GM18511 (cell line): Measurements from ENCODE around the gene OGN.

Source experiments
- ATAC-seq: cut with Tn5 transposase; IDR thresholded peaks from one replicate; pipeline ENCODE4 v1.9.1; 2021; ENCODE audit warnings: mild to moderate bottlenecking, moderate library complexity; ENCODE audit not compliant: unreplicated experiment

OGN gene

DNA sequence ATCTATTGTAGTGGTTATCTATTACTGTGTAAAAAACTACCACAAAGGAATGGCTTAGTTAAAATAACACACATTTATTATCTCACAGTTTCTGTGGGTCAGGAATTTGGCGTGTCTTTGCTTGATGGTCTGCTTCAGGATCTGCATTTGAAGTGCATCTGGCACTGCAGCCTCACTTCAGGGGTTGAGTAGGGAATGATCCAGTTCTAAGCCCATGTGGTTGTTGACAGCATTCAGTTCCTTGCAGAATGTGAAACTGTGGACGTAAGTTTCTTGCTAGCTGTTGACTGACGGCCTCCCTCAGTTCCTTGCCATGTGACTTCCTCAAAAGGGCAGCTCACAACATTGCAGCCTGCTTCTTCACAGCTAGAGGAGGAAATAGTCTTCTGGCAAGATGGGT lies 2.1 kb upstream of the OGN start:
- peak; percentile 73 for ATAC-seq

GRCh38 chr9:92405818-92406217 lies 1.4 kb upstream of the OGN start:
- no peak for ATAC-seq

- no peak for ATAC-seq
Observed at GRCh38 chr9:92402826-92403745, 1.3 kb downstream of the OGN start.

- no peak for ATAC-seq
Observed at GRCh38 chr9:92402360-92402759, 2.0 kb downstream of the OGN start.

DNA sequence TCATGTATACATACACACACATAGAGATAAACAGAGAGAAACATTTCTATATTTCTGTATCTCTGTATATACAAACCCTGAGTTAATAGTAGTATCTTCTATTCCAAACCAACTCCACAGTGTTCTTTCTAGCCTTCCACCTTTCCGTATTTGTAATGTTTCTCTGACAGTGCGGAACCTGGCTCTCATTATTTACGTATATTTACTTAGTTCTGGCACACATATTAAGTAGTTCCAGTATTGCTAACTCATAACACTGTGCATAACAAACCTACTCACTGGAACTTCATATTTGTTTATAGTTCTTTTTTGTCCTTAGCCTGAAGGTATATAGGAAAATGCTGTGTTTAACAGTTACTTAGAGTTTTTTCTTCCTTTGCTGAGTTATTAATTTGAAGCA lies 6.5 kb downstream of the OGN start:
- no peak for ATAC-seq

- ATAC-seq = no peak
Observed at GRCh38 chr9:92395617-92396016, 8.8 kb downstream of the OGN start.

DNA sequence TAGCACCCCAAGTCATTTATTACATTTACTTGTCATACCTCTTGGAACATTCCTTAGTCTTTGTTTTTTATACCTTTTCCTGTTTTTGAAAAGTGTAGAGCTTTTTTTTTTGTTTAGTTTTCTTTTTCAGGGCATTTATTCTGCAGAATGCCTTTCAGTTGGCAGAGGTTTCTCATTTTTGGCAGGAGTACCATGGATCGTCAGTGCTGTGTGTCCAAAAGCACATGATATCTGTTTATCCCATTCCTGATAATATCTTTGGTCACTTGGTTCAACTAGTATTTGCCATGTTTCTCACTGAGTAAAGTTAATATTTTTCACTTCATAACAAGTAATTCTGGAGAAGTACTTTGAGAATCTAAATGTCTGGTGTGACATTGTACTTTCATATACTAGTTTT lies 10.7 kb downstream of the OGN start:
- no peak for ATAC-seq

DNA sequence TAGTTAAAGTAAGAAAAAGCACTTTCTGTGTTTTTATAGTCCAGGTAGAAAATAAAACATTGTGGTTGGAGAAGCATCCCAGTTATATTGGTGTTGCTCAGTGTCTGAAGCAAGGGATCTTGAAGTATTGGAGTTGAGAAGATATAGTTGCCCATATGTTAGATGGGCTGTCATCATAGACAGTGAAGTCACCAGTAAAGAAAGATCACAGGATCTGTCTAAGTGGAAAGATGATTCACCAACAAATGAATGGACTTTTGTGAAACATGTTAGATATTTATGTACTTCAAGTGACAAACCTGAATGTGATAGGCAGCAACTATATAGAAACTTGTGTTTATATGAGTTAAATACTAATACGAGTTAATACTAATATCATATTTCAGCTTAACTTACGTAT lies 11.7 kb downstream of the OGN start:
- ATAC-seq = no peak

DNA sequence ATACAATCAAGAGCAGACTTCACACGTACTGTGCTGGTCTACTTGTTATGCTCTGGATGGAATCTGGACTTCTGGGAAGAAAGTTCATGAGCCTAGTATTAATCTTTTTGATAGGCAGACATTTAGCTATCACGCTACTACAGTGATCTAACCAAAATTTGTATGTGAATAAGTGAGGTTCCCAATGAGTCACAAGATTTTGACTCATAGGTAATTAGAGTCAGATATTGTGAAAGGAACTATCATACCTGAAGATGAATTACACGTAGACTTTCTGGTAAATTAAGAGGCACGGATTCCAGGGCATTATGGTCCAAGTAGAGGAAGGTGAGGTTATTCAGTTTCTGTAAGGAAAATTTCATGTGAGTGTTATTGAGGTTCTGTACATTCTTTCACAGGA lies 18.4 kb downstream of the OGN start:
- no peak for ATAC-seq

- no peak for ATAC-seq
Observed at GRCh38 chr9:92385477-92385876, 18.9 kb downstream of the OGN start.

DNA sequence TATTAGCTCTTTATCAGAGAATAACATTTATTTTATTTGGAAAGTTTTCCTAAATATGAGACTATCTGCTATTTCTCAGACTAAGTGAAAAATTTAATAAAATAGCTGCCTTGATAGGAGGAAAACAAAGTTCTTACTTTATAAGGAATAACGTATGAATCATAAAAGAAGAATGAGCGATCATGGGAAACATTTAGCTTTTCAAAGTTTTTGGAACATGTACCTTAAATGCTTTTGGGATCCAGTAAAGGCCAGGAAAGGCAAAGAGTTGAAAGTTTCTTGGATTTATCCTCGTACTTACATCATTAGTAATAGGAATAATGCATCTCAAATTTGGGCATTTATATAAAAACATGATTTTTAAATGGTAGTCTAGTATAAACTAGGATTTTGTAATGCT lies 19.4 kb downstream of the OGN start:
- ATAC-seq = no peak

DNA sequence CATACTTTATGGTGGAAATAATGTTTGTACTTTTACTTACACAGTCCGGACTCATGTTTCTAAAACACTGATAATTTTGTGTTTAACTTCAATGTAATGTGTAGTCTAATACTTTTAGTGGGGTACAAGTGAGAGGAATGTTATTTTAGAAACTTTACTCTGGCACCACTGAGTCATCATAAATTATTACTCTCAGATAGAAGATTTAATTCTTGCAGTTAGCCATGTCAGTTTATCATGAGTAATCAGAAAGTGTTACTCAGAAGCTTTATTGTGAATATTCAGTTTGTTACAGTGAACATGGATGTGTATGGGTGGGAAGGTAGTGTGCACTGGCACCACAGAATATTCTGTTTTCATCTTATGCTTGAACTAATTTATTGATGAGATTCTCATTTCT lies 20.0 kb downstream of the OGN start:
- no peak for ATAC-seq

DNA sequence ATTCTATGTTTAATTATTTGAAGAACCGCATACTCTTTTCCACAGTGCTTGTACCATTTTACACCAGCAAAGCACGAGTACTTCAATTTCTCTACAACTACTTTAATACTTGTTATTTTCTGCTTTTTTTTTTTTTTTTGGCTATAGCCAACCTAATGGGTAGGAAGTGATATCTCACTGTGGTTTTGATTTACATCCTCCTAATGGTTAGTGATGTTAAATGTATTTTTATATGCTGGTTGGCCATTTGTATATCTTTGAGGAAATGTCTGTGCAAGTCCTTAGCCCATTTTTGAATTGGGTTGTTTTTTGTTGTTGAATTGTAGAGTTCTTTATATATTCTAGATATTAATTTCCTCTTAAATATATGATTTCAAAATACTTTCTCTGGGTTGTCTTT lies 22.6 kb downstream of the OGN start:
- no peak for ATAC-seq

GRCh38 chr9:92380603-92381002 lies 23.8 kb downstream of the OGN start:
- ATAC-seq = no peak

DNA sequence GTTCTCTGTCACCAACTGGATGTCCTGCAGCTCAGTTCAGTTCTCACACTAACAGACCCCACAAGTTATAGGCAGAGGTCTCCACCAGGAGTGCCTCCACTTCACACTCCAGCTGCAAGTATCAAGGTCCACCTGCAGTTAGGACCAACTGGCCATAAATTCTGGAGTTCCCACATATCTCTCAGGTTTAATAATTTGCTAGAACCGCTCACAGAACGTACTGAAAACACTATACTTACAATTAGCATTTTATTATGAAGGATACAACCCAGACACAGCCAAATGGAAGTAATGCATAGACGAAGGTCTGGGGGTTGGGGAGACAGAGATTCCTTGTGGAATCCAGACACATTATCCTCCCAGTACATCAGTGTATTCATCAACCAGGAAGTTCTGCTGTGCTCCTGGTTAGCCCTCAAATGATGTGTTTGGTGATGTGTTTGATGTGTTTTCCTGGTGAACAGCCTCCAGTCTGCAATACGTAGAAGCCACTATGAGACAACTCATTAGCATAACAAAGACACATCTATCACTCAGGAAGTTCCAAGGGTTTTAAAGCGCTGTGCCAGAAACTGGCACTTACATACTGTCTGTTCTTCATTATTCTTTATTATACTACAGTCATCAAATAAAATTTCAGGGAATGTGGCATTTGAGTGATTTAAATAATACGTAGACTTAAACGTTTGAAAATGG lies 25.4 kb downstream of the OGN start:
- no peak for ATAC-seq

DNA sequence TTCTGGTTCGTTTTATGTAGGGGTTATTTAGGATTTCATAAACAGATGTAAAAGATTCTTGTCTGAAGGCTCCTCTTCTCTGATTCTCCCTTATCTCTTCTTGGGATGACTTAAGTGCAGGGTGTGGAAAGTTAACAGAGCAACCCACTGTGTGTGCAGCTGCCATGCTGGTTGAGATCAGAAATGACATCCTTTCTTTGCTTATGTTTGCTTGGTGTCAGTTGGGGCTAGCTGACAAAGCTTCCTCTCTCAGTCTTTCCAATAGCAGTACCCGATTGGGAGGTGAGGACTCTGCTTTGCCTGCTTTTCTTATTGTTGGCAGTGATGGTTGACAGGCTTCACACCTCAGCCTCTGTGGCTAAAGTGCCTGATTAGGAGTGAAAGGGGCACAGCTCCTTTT lies 26.5 kb downstream of the OGN start:
- ATAC-seq = no peak

DNA sequence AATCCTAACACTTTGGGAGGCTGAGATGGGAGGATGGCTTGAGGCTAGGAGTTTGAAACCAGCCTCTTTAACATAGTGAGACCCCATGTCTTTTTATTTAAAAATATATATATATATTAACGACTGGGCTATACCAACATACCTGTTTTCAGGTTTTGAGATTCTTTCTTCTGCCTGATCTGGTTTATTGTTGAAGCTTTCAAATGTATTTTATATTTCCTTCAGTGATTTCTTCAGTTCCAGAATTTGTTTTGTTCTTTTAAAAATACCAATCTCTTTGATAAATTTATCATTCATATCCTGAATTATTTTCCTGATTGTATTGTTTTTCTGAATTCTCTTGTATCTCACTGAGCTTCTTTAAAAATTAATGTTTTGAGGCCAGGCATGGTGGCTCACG lies 31.2 kb downstream of the OGN start:
- ATAC-seq = no peak

GRCh38 chr9:92369075-92369474 lies 35.3 kb downstream of the OGN start:
- ATAC-seq = no peak

DNA sequence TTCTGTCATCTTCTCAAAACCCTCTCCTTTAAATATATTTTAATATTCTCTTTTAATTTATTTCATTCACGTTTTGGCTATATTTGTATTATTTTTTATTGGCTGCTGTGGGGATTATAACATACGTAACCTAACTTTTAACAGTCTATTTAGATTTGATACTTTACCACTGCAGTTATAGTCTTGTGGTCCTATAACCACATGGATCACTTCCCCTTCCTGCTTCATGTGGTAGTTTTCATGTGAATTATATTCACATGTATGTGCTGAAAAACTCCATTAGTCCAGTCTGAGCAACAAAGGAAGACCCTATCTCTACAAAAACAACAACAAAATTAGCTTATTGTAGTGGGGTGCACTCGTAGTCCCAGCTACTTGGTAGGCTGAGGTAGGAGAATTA lies 44.3 kb downstream of the OGN start:
- peak; percentile 44 for ATAC-seq

GRCh38 chr9:92359394-92359995 lies 44.9 kb downstream of the OGN start:
- no peak for ATAC-seq

GRCh38 chr9:92353051-92353450 lies 51.3 kb downstream of the OGN start:
- no peak for ATAC-seq

- ATAC-seq = no peak
Observed at GRCh38 chr9:92350740-92351133, 53.6 kb downstream of the OGN start.
